ENCODE measurements around the gene GAGE10.
"Not testable (repeated sequence)": the region's sequence is repeated elsewhere in the genome, so short reads cannot be mapped to it uniquely, and the experiment has no call there.

DNA sequence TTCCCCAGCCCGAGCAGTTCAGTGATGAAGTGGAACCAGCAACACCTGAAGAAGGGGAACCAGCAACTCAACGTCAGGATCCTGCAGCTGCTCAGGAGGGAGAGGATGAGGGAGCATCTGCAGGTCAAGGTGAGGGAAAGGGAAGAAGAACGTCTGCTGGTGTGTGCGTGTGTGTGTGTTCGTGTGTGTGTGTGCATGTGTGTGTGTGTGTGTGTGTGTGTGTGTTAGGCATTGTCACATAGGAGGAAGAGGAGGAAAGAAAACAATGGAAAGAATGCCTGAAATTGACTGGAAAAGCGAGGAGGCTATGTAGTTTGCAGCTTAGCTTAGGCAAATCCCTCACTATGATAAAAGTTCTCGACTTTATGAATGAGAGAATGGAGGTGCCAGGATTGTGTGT lies 20.3 kb downstream of the GAGE10 start:
- not testable (repeated sequence) for TF ChIP-seq POLR2A (IDR thresholded peaks at IDR 0.05)
- TF ChIP-seq, protein P1, sequence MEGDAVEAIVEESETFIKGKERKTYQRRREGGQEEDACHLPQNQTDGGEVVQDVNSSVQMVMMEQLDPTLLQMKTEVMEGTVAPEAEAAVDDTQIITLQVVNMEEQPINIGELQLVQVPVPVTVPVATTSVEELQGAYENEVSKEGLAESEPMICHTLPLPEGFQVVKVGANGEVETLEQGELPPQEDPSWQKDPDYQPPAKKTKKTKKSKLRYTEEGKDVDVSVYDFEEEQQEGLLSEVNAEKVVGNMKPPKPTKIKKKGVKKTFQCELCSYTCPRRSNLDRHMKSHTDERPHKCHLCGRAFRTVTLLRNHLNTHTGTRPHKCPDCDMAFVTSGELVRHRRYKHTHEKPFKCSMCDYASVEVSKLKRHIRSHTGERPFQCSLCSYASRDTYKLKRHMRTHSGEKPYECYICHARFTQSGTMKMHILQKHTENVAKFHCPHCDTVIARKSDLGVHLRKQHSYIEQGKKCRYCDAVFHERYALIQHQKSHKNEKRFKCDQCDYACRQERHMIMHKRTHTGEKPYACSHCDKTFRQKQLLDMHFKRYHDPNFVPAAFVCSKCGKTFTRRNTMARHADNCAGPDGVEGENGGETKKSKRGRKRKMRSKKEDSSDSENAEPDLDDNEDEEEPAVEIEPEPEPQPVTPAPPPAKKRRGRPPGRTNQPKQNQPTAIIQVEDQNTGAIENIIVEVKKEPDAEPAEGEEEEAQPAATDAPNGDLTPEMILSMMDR (IDR thresholded peaks at IDR 0.05): not testable (repeated sequence)
